Sciatic nerve (tissue), 2 donors: ENCODE results near the gene SLC6A12. TPM values are rescaled to one million over a fixed set of nuclear protein-coding genes. Genes with fewer than 3 reads are reported as not detected.
A peak's percentile ranks its signal among the peaks of the same experiment; 100 is the strongest.

Source experiments
- ATAC-seq: fragments of 200-7000 bp; cut with Tn5 transposase; one replicate; pipeline ENCODE4 v1.9.1; 2020; ENCODE audit warnings: mild to moderate bottlenecking, moderate library complexity
- DNase-seq: peaks from one replicate; pipeline ENCODE4 v3.0.0-alpha.2; 2020; ENCODE audit warnings: low spot score
- intact Hi-C: fragments of 100-400 bp; cut with DNase I; formaldehyde crosslinking; loops from one replicate; pipeline ENCODE4 v1.14.2; 2022
- total RNA-seq: library from RNA; stranded (reverse); fragmentation: NEBNext Ultra II Directional; extraction: Animal tissue kit (Norgen Biotek cat#: 25700); gene quantifications from one replicate; pipeline ENCODE4 v1.2.1, GENCODE V29; 2021
- donor health status: DM: no; HTN: no; CAD: no.
- donor health status: DM: no; HTN: no; CAD: no.

Gene SLC6A12
- total RNA-seq, 1 donor from 2014 or later: 0.40 TPM

- intact Hi-C loops: no loop called here
- ATAC-seq (no peak), DNase-seq (no peak)
Observed at GRCh38 chr12:205026-205425, 8.9 kb downstream of the SLC6A12 start.

GRCh38 chr12:204261-204678, 9.7 kb downstream of the SLC6A12 start:
- DNase-seq (no peak), ATAC-seq (no peak)
- intact Hi-C loops: no loop called here

- intact Hi-C loops: no loop called here
- DNase-seq: no peak
- peak; percentile 85 for ATAC-seq
Observed at GRCh38 chr12:203462-204260, 10.3 kb downstream of the SLC6A12 start.

GRCh38 chr12:203074-203461, 10.9 kb downstream of the SLC6A12 start:
- no peak for ATAC-seq
- intact Hi-C loops: no loop called here
- DNase-seq: no peak

- ATAC-seq: no peak
- intact Hi-C loops: no loop called here
- DNase-seq: no peak
Observed at GRCh38 chr12:202081-202731, 11.8 kb downstream of the SLC6A12 start.

GRCh38 chr12:201361-201760, 12.6 kb downstream of the SLC6A12 start:
- intact Hi-C loops: no loop called here
- DNase-seq: no peak
- no peak for ATAC-seq

- DNase-seq (no peak), ATAC-seq (no peak)
- intact Hi-C loops: no loop called here
Observed at GRCh38 chr12:198705-199104, 15.3 kb downstream of the SLC6A12 start.

GRCh38 chr12:197911-198695, 15.9 kb downstream of the SLC6A12 start:
- intact Hi-C loops: no loop called here
- DNase-seq: no peak
- no peak for ATAC-seq

GRCh38 chr12:197347-197746, 16.6 kb downstream of the SLC6A12 start:
- intact Hi-C loops: no loop called here
- DNase-seq (no peak), ATAC-seq (no peak)

- DNase-seq (no peak), ATAC-seq (no peak)
- intact Hi-C loops: no loop called here
Observed at GRCh38 chr12:196436-196835, 17.5 kb downstream of the SLC6A12 start.

GRCh38 chr12:195951-196350, 18.0 kb downstream of the SLC6A12 start:
- intact Hi-C loops: no loop called here
- DNase-seq (no peak), ATAC-seq (no peak)

- ATAC-seq: no peak
Observed at GRCh38 chr12:195156-195555, 18.8 kb downstream of the SLC6A12 start.

GRCh38 chr12:194276-194675, 19.7 kb downstream of the SLC6A12 start:
- intact Hi-C loops: no loop called here
- ATAC-seq (no peak), DNase-seq (no peak)

More at GRCh38 chr12:195156-195555, 18.8 kb downstream of the SLC6A12 start:
- no peak for DNase-seq
- intact Hi-C loops: no loop called here

- DNase-seq (no peak), ATAC-seq (no peak)
- intact Hi-C loops: no loop called here
Observed at GRCh38 chr12:193261-193660, 20.7 kb downstream of the SLC6A12 start.

- ATAC-seq (no peak), DNase-seq (no peak)
- intact Hi-C loops: no loop called here
Observed at GRCh38 chr12:191541-191940, 22.4 kb downstream of the SLC6A12 start.

- ATAC-seq: no peak
Observed at GRCh38 chr12:190881-191280, 23.1 kb downstream of the SLC6A12 start.

GRCh38 chr12:189622-189962, 24.4 kb downstream of the SLC6A12 start:
- ATAC-seq: no peak
- DNase-seq: no peak
- intact Hi-C loops: no loop called here

More at GRCh38 chr12:190881-191280, 23.1 kb downstream of the SLC6A12 start:
- intact Hi-C loops: no loop called here
- DNase-seq: no peak

GRCh38 chr12:188910-189621, 24.9 kb downstream of the SLC6A12 start:
- ATAC-seq (peak; percentile 91), DNase-seq (peak; percentile 77)
- intact Hi-C loops: no loop called here
